Stimulated activated CD8-positive, alpha-beta memory T cell treated with anti-CD3 and anti-CD28 coated beads, Interleukin-15, amount 100 ng/mL, for 48 hours (primary cell): Measurements from ENCODE around the gene HEBP2.

Source experiments
- DNase-seq, 2 donors: peaks; one replicate each; pipeline ENCODE4 v3.0.0-alpha.2; 2020; ENCODE audit warnings: low read depth in 2 of 2

HEBP2 gene

DNA sequence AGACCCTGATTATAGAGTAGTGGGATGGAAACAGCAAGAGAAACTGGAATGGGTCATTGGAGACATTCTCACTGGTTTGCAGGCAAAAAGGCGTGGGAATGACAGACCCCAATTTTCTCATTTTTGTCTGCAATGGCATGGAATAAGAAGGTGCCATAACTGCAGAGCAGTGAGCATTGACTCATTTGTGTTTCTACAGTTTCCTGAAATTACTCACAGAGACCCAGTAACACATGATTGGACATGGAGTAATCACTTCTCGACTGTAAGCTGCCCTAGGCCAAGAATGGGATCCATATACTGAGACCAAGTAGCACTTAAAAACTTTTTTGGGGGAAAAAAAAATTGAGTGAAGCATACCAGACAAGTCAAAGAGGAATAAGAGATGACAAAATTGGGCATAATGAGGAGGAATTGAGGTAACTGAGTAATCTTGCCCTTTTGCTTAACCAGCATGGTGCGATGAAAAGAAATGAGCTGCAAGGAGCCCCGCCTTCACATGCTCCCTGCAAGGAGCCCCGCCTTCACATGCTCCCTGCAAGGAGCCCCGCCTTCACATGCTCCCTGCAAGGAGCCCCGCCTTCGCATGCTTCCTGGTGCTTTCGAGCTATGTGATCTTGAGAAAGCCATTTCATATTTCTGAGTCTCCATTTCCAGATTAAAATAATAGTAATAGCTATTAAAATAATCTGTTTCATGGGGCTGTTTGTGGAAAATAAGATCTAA is 51.1 kb downstream of the HEBP2 start:
- peak; percentile 4 to 31 for DNase-seq

DNA sequence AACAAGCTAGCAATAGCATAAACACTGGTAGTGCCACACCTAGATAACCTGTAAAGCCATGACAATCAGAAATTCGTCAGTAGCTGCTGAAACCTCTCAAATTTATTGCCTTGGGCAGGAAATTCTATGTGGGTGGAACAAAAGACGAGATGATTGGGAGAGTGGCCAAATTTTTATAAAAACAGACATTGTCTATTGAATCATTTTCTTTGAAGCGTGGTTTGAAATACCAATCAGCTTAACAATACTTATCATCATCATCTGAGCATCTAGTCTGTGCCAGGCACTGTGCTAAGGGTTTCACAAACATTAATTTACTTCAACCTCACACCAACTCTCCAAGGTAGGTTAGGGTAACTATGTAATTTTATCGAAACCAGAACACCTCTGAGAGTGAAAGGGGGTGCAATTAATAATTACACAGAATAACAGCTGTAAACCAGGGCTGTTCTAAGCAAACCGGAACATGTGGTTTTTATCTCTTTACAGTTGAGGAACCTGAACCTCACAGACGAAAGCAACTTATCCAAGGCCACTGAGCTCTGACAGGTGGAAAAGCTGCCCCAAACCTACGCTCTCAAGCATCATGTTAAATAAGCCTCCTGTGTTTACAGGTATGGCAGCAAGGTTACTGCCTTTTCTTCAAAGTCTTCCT is 51.9 kb downstream of the HEBP2 start:
- no peak for DNase-seq

DNA sequence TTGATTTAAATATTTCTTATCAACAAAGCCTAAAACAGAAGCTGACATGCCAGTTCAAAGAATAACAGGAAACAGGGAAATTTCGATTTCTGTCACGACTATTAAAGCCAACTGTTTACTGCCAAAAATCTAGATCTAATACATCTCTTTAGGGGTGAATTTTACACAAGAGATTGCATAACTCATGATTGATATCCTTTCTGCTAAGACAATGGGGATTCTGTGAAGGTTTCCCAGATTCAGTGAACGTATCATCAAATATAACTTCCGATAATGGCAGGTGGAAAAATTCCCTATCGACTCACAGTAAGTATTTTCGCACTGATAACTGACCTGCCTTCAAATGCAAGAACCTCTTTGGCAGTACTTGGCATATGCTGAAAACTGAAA is 52.4 kb downstream of the HEBP2 start:
- no peak for DNase-seq

DNA sequence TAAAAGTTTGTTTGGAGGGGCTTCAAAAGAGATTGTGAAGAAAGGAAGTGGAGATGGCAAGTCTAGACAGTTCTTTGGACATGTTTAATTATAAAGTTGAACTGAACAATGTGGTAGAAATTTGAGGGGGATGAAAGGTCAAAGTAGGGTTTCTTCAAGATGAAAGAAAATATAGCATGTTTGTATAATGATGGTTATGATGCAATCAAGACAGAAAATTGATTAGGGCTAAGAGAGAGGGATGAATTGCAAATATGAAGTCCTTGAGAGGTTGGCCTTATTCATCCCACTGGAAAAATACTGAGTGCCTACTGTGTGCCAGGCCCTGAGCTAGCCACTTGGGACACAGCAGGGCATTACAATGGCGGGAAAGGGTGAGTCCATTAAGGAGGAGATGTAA is 57.6 kb downstream of the HEBP2 start:
- no peak for DNase-seq

- no peak for DNase-seq
Observed at GRCh38 chr6:138464085-138464484, 60.1 kb downstream of the HEBP2 start.

- no peak for DNase-seq
Observed at GRCh38 chr6:138465007-138465645, 61.1 kb downstream of the HEBP2 start.

GRCh38 chr6:138467901-138468300 is 63.9 kb downstream of the HEBP2 start:
- no peak for DNase-seq

DNA sequence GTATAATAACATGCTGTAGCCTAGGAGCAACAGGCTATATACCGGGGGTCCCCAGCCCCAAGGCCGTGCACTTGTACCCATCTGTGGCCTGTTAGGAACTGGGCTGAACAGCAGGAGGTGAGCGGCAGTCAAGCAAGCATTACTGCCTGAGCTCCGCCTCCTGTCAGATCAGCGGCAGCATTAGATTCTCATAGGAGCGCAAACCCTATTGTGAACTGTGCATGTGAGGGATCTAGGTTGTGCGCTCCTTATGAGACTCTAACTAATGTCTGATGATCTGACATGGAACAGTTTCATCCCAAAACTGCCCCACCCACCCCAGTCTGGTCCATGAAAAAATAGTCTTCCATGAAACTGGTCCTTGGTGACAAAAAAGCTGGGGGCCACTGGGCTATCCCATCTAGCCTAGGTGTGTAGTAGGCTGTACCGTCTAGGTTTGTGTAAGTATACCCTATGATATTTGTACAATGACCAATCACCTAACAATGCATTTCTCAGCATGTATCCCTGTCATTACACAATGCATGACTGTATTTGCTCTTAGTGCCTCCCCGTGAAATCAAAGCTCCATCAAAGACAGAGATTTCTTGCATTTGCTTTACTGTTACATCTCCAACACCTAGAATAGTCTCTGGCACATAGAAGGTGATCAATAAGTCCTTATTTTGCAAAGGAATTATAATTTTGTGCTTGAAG is 64.4 kb downstream of the HEBP2 start:
- DNase-seq, result no peak
